Lower lobe of right lung (tissue), 2 donors: ENCODE data around the gene CCP110. TPM values are rescaled to one million over a fixed set of nuclear protein-coding genes. Genes with fewer than 3 reads are reported as not detected.

Source experiments
- ATAC-seq, 2 donors: fragments of 200-7000 bp; cut with Tn5 transposase; one replicate each; pipeline ENCODE4 v1.9.1; 2020 to 2022; ENCODE audit warnings: mild to moderate bottlenecking in 2 of 2, moderate library complexity in 2 of 2
- DNase-seq: peaks from one replicate; pipeline ENCODE4 v3.0.0-alpha.2; 2020
- H3K27ac ChIP-seq: fragments of 200-600 bp; one replicate; pipeline ENCODE4 v1.8.0; 2022
- H3K27me3 ChIP-seq: fragments of 200-600 bp; one replicate; pipeline ENCODE4 v1.8.0; 2022; ENCODE audit warnings: low read depth
- H3K36me3 ChIP-seq: fragments of 200-600 bp; one replicate; pipeline ENCODE4 v1.8.0; 2022; ENCODE audit warnings: mild to moderate bottlenecking
- H3K4me1 ChIP-seq: fragments of 200-600 bp; one replicate; pipeline ENCODE4 v1.8.0; 2022
- H3K4me3 ChIP-seq: fragments of 200-600 bp; one replicate; pipeline ENCODE4 v1.8.0; 2022; ENCODE audit warnings: mild to moderate bottlenecking
- H3K9me3 ChIP-seq: fragments of 200-600 bp; one replicate; pipeline ENCODE4 v1.8.0; 2022
- intact Hi-C: fragments of 100-400 bp; cut with DNase I; formaldehyde crosslinking; loops from one replicate; pipeline ENCODE4 v1.11.0; 2022
- total RNA-seq: library from RNA; stranded (reverse); fragmentation: NEBNext Ultra II Directional; extraction: Animal tissue kit (Norgen Biotek cat#: 25700); gene quantifications from one replicate; pipeline ENCODE4 v1.2.1, GENCODE V29; 2021
- TF ChIP-seq, protein P1 (sequence below): fragments of 200-600 bp; IDR thresholded peaks from one replicate; pipeline ENCODE4 v1.8.0; 2022; ENCODE audit warnings: antibody characterized with exemption, mild to moderate bottlenecking
- donor health status: DM: no; HTN: yes; CAD: no; lungs with severe emphysema.

CCP110 gene
- total RNA-seq, 1 donor from 2014 or later, result 23.9 TPM

DNA sequence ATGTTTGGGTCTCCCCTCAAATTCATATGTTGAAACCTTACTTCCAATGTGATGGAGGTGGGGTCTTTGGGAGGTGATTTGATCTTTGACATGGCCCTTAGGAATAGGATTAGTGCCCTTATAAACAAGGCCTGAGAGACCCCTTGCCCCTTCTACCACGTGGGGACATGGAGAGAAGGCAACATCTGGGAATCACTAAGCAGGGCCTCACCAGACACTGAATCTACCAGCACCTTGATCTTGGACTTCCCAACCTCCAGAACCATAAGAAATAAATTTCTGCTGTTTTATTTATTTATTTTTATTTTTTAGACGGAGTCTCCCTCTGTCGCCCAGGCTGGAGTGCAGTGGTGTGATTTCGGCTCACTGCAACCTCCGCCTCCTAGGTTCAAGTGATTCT, 42.0 kb upstream of the CCP110 start:
- Histone ChIP-seq H3K27ac (no peak overlapping the region), H3K36me3 (peaks cover 23% of the 10 kb centered on the region), H3K4me1 (no peaks in the 10 kb centered on the region), H3K4me3 (no peak overlapping the region), H3K9me3 (no peaks in the 10 kb centered on the region), H3K27me3 (no peaks in the 10 kb centered on the region)
- TF ChIP-seq, protein P1, sequence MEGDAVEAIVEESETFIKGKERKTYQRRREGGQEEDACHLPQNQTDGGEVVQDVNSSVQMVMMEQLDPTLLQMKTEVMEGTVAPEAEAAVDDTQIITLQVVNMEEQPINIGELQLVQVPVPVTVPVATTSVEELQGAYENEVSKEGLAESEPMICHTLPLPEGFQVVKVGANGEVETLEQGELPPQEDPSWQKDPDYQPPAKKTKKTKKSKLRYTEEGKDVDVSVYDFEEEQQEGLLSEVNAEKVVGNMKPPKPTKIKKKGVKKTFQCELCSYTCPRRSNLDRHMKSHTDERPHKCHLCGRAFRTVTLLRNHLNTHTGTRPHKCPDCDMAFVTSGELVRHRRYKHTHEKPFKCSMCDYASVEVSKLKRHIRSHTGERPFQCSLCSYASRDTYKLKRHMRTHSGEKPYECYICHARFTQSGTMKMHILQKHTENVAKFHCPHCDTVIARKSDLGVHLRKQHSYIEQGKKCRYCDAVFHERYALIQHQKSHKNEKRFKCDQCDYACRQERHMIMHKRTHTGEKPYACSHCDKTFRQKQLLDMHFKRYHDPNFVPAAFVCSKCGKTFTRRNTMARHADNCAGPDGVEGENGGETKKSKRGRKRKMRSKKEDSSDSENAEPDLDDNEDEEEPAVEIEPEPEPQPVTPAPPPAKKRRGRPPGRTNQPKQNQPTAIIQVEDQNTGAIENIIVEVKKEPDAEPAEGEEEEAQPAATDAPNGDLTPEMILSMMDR, result no peak
- DNase-seq (no peak), ATAC-seq (no peak)
- intact Hi-C loops, result no loop called here

DNA sequence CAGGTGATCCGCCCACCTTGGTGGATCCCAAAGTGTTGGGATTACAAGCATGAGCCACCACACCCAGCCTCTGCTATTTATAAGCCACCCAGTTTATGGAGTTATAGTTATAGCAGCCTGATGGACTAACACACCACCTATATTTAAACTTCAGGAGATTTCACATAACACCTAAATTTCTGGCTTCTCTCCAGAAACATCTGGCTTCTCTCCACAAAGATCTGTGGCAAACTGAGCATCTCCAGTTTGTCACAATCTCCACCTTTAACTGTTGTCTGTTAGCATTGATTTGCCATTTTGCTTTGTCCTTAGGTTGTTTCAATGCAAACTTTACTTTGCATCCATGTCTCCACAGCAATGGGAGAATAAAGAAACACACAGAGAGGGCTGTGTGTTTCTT, 41.5 kb upstream of the CCP110 start:
- H3K4me1 ChIP-seq, result no peaks in the 10 kb centered on the region
- no peaks in the 10 kb centered on the region for H3K9me3 ChIP-seq
- TF ChIP-seq, protein P1, result no peak
- DNase-seq, result no peak
- H3K36me3 ChIP-seq, result peaks cover 23% of the 10 kb centered on the region
- H3K27me3 ChIP-seq, result no peaks in the 10 kb centered on the region
- no peak for ATAC-seq
- intact Hi-C loops, result no loop called here
- H3K4me3 ChIP-seq, result no peak overlapping the region
- H3K27ac ChIP-seq, result no peak overlapping the region

DNA sequence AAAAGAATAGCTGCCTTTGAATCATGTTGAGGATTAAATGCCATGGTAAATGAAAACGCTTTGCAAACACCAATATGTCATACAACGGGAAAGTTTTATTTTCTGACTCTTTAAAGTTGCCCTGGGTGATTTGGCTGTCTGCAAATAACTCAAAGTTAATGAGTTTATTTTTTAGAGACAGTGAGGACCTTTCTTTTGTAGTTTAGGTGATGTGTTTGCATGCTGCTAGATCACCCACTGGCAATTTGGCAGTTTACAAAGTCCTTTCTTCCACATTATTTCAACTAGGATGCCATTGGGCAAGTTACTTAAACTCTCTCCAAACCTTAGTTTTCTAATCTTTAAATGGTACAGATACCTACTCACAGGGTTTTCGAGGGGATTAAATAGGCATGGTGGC, 39.6 kb upstream of the CCP110 start:
- Histone ChIP-seq H3K36me3 (peaks cover 16% of the 10 kb centered on the region), H3K4me1 (no peaks in the 10 kb centered on the region), H3K9me3 (no peaks in the 10 kb centered on the region), H3K4me3 (no peak overlapping the region), H3K27me3 (no peaks in the 10 kb centered on the region), H3K27ac (no peak overlapping the region)
- TF ChIP-seq, protein P1, result no peak
- intact Hi-C loops, result no loop called here
- no peak for DNase-seq
- ATAC-seq, result no peak

DNA sequence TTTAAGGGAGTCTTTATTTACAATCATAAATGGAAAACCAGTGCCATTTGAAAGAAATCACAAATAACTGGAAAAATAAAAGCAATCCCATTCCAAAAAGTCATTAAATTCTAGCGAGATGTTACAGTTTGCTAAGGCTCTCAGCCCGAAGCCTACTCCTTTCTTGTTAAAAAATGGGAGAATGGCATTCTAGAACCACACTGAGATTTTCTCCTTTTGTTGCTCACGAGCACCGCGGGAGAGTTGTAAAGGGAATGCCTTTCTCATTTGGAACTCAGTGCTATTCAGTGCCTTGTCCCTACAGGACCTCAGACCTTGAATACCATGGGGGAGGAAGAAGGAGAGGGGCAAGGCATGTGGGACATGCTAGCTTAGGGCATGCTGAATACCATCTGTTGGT, 38.1 kb upstream of the CCP110 start:
- Histone ChIP-seq H3K4me3 (no peak overlapping the region), H3K9me3 (no peaks in the 10 kb centered on the region), H3K36me3 (peaks cover 16% of the 10 kb centered on the region), H3K4me1 (no peaks in the 10 kb centered on the region), H3K27me3 (no peaks in the 10 kb centered on the region), H3K27ac (no peak overlapping the region)
- intact Hi-C loops, result no loop called here
- ATAC-seq (no peak), DNase-seq (no peak)
- TF ChIP-seq, protein P1, result no peak

DNA sequence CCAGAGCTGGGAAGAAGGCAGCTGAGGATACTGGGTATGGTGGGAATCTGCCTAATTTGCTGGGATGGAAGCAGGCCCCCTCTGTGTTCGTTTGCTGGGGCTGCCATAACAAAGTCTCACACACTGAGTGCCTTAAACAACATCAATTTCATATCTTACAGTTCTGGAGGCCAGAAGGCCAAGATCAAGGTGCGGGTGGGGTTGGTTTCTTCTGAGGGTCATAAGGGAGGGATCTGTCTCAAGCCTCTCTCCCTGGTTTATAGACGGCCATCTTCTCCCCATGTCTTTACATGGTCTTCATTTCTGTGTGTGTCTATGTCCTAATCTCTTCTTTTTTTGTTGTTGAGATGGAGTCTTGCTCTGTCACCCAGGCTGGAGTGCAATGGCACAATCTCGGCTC, 37.7 kb upstream of the CCP110 start:
- ATAC-seq (no peak), DNase-seq (no peak)
- no peak overlapping the region for H3K27ac ChIP-seq
- no peaks in the 10 kb centered on the region for H3K9me3 ChIP-seq
- intact Hi-C loops, result no loop called here
- no peaks in the 10 kb centered on the region for H3K27me3 ChIP-seq
- H3K36me3 ChIP-seq, result peaks cover 16% of the 10 kb centered on the region
- no peaks in the 10 kb centered on the region for H3K4me1 ChIP-seq
- TF ChIP-seq, protein P1, result no peak
- H3K4me3 ChIP-seq, result no peak overlapping the region
